GM23338 (cell line): ENCODE measurements around the gene TYSND1.

ENCODE experiments used
- CTCF ChIP-seq, 2 experiments: fragments of 200-600 bp in 1 of 2; sonication (generic) in 1 of 2; conservative IDR thresholded peaks; 2 replicates each; pipeline versions ENCODE4 v1.5.1 to v1.6.1; 2016 to 2017; ENCODE audit warnings: antibody characterized with exemption in 2 of 2, low read depth in 2 of 2, mild to moderate bottlenecking in 2 of 2, moderate library complexity in 1 of 2
- EZH2 ChIP-seq: fragments of 200-600 bp; sonication (generic); IDR thresholded peaks from one replicate; pipeline ENCODE4 v1.8.0; 2017; ENCODE audit warnings: antibody characterized with exemption, mild to moderate bottlenecking, low read depth; ENCODE audit not compliant: unreplicated experiment
- EZH2phosphoT487 ChIP-seq: fragments of 200-600 bp; sonication (generic); IDR thresholded peaks from one replicate; pipeline ENCODE4 v1.8.1; 2018; ENCODE audit warnings: antibody characterized with exemption; ENCODE audit not compliant: unreplicated experiment
- JUNB ChIP-seq: IDR thresholded peaks from one replicate; pipeline ENCODE4 v1.6.1; 2016; ENCODE audit warnings: antibody characterized with exemption; ENCODE audit not compliant: unreplicated experiment
- NANOG ChIP-seq: IDR thresholded peaks from 2 replicates; pipeline ENCODE4 v1.6.1; 2016; ENCODE audit warnings: antibody characterized with exemption, borderline replicate concordance
- TF ChIP-seq, protein P1 (sequence below): fragments of 250-450 bp; sonication (Bioruptor Pico); IDR thresholded peaks from 2 replicates; pipeline ENCODE4 v1.5.0; 2020; ENCODE audit warnings: mild to moderate bottlenecking, moderate library complexity

DNA sequence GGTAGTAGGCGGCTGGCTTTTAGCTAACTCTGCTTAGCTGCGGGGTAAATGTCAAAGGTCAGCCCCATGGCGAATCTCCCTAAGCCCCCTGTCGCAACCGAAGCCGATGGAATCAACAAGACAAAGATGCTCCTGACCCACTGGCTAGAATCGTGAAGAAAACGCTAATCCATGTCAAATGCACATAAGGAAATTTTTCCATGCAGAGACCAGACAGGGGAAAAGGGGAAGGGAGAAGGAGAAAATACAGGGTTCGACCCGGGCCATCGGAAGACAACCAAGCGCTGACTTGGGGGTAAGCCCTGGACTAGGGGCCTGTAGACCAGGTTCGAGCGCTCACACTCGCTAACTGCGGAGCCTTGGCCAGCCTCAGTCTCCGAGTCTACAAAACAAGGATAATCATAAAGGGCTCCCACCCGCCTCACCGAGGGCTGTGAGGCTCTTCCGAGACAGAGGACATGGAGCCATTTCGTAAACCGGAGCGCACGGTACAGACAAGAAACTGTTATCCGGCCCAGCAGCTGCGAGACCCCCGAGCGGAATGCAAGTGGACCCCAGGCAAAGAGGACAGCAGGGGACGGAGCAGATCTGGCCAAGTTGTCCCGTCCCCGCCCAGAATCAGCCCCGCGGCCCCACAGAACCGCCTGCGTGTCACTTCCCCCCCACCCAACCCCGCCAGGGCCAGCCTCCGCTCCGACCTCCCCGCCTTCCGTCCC, 23.3 kb upstream of the TYSND1 start:
- TF ChIP-seq CTCF (conservative IDR thresholded peaks at IDR 0.05; ENCODE audit: low read depth in 2 of 2): no peak
- TF ChIP-seq EZH2phosphoT487: no peak
- TF ChIP-seq, protein P1, sequence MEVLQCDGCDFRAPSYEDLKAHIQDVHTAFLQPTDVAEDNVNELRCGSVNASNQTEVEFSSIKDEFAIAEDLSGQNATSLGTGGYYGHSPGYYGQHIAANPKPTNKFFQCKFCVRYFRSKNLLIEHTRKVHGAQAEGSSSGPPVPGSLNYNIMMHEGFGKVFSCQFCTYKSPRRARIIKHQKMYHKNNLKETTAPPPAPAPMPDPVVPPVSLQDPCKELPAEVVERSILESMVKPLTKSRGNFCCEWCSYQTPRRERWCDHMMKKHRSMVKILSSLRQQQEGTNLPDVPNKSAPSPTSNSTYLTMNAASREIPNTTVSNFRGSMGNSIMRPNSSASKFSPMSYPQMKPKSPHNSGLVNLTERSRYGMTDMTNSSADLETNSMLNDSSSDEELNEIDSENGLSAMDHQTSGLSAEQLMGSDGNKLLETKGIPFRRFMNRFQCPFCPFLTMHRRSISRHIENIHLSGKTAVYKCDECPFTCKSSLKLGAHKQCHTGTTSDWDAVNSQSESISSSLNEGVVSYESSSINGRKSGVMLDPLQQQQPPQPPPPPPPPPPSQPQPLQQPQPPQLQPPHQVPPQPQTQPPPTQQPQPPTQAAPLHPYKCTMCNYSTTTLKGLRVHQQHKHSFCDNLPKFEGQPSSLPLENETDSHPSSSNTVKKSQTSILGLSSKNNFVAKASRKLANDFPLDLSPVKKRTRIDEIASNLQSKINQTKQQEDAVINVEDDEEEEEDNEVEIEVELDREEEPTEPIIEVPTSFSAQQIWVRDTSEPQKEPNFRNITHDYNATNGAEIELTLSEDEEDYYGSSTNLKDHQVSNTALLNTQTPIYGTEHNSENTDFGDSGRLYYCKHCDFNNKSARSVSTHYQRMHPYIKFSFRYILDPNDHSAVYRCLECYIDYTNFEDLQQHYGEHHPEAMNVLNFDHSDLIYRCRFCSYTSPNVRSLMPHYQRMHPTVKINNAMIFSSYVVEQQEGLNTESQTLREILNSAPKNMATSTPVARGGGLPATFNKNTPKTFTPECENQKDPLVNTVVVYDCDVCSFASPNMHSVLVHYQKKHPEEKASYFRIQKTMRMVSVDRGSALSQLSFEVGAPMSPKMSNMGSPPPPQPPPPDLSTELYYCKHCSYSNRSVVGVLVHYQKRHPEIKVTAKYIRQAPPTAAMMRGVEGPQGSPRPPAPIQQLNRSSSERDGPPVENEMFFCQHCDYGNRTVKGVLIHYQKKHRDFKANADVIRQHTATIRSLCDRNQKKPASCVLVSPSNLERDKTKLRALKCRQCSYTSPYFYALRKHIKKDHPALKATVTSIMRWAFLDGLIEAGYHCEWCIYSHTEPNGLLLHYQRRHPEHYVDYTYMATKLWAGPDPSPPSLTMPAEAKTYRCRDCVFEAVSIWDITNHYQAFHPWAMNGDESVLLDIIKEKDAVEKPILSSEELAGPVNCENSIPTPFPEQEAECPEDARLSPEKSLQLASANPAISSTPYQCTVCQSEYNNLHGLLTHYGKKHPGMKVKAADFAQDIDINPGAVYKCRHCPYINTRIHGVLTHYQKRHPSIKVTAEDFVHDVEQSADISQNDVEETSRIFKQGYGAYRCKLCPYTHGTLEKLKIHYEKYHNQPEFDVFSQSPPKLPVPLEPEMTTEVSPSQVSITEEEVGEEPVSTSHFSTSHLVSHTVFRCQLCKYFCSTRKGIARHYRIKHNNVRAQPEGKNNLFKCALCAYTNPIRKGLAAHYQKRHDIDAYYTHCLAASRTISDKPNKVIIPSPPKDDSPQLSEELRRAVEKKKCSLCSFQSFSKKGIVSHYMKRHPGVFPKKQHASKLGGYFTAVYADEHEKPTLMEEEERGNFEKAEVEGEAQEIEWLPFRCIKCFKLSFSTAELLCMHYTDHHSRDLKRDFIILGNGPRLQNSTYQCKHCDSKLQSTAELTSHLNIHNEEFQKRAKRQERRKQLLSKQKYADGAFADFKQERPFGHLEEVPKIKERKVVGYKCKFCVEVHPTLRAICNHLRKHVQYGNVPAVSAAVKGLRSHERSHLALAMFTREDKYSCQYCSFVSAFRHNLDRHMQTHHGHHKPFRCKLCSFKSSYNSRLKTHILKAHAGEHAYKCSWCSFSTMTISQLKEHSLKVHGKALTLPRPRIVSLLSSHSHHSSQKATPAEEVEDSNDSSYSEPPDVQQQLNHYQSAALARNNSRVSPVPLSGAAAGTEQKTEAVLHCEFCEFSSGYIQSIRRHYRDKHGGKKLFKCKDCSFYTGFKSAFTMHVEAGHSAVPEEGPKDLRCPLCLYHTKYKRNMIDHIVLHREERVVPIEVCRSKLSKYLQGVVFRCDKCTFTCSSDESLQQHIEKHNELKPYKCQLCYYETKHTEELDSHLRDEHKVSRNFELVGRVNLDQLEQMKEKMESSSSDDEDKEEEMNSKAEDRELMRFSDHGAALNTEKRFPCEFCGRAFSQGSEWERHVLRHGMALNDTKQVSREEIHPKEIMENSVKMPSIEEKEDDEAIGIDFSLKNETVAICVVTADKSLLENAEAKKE: no peak
- TF ChIP-seq NANOG: no peak
- TF ChIP-seq EZH2: no peak
- no peak for TF ChIP-seq JUNB
